Keratinocyte (primary cell): ENCODE data around the gene STARD10.

ENCODE experiments used
- CTCF ChIP-seq, 3 experiments: IDR thresholded peaks in 1 of 3; conservative IDR thresholded peaks in 1 of 3; optimal IDR thresholded peaks in 1 of 3; 2 replicates in 2 of 3; 3 replicates in 1 of 3; pipeline versions ENCODE3 to v1.5.1; 2011; ENCODE audit warnings: low read length in 3 of 3, mild to moderate bottlenecking in 3 of 3, moderate library complexity in 2 of 3, control low read depth in 1 of 3, inconsistent platforms in 1 of 3; ENCODE audit not compliant: insufficient read depth in 2 of 3; ENCODE audit errors: extremely low read depth in 1 of 3
- EZH2 ChIP-seq: IDR thresholded peaks from one replicate; pipeline ENCODE4 v1.6.1; 2012; ENCODE audit warnings: inconsistent platforms, mild to moderate bottlenecking, low read length, moderate library complexity

- TF ChIP-seq CTCF (optimal IDR thresholded peaks at IDR 0.05 in 1 of 3, IDR thresholded peaks at IDR 0.05 in 1 of 3, conservative IDR thresholded peaks at IDR 0.05 in 1 of 3; ENCODE audit: extremely low read depth in 1 of 3, insufficient read depth in 2 of 3, low read length in 3 of 3) = no peak
- TF ChIP-seq EZH2 = no peak
Measured at GRCh38 chr11:72826942-72827480, 33.2 kb upstream of the STARD10 start.
